ENCODE results near the gene TMEM179B.

The TMEM179B gene

DNA sequence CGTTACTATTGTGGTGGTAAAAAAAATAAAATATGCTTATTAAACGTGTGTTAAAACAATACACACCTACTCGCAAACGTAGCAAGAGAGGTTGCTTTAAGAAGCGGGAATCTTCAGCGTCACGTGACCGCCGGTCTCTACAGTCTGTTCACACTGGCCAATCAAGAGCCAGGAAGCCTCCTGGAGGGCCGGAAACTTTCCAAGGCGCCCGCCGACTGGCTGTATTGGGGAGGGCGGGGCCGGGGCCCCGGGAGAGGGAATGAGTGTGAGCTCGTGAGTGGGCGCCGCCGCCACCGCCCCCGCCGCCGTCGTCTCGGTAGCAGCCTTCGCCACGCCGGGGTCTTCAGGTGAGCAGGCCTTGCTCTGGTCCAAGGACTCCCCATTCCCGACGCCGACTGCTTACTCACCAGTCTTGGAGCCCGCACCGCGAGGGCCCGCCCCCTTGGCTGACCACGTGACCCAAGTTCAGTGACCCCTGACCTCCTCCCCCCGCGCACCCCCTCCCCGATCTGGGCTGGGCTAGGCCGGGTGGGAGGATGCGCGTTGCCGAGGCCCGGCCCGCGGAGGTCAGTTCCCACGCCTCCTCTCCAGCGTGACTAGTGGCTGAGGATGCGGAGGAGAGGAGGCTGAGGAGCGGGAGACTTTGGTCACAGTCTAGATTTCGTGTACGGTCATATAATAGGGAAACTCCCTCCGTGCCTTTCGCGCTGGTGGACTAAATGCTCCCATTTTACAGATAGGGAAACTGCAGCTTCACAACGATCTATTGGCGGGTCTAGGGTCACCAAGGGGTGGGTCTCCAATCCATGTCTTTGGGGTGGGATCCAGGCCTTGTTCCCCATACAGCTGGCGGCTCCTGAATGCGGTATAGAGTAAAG is 15.8 kb upstream of the TMEM179B start, which contains the start of gene TAF6L:
TSS of gene TAF6L (plus strand) at position 253 of the 878 bp plus-strand sequence. CDS start 4,388 bp downstream, outside the sequence.
- POLR2A ChIA-PET: interaction anchor here (0.7 to 1.8 kb wide), 5 partner anchors 10 to 179 kb away, joined by 3 to 6 read pairs (median 3); partner anchors contain the start of genes POLR2G, TMEM179B and ZBTB3
- peaks cover 9 to 34% (median 18%) of the 10 kb centered on the region in 4 experiments for H3K36me3 ChIP-seq (ENCODE audit: control insufficient read depth in 4 of 4, insufficient read depth in 4 of 4, low read length in 3 of 4)
- peaks cover 3 to 26% (median 18%) of the 10 kb centered on the region in 4 experiments for H3K4me1 ChIP-seq (ENCODE audit: control extremely low read depth in 1 of 4, control insufficient read depth in 4 of 4, insufficient read depth in 4 of 4, low read length in 3 of 4)
- CTCF ChIA-PET: interaction anchor here (1.2 to 2.2 kb wide), 6 partner anchors 9 to 114 kb away, joined by 3 to 9 read pairs (median 4); partner anchors contain the start of genes POLR2G and TMEM179B
- peak within 1 kb of the TSS; percentile 56 to 85 (median 76) for H3K4me3 ChIP-seq (ENCODE audit: control insufficient read depth in 1 of 7, extremely low read depth in 1 of 7, insufficient read depth in 4 of 7, low read depth in 2 of 7, low read length in 6 of 7)
- WGBS (ENCODE audit: insufficient coverage): 3% methylated on average over 24 of the region's 60 CpGs
- DNase-seq: peak; percentile 89 to 94 (median 94)
- H3K9me3 ChIP-seq (ENCODE audit: control extremely low read depth in 1 of 5, control insufficient read depth in 4 of 5, insufficient read depth in 2 of 5, low read depth in 1 of 5, low read length in 4 of 5): no peaks in the 10 kb centered on the region
- no peaks in the 10 kb centered on the region for H3K27me3 ChIP-seq (replicated peaks in 2 of 5; ENCODE audit: control insufficient read depth in 4 of 5, insufficient read depth in 5 of 5, low read length in 4 of 5)
- H3K27ac ChIP-seq (ENCODE audit: insufficient read depth in 1 of 2, low read depth in 1 of 2, low read length in 2 of 2, poor library complexity in 1 of 2, severe bottlenecking in 2 of 2): peak within 1 kb of the TSS; percentile 54 to 82

DNA sequence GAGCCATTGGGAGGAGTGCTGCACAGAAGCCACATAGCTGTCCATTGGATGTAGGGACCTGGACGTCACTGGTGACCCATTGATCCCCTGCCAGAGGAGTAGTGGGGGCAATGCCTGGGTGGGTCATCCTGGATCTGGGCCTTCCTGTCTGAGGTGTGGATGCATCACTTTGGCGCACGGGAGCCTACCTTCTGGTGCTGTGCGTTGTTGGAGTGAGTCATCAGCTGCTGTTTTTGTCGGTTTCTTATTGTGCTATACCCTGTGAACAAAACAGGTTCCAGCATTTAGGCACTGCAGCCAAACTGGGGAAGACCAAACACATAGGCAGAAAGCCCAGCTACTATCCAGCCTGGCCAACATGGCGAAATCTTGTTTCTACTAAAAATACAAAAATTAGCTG is 12.8 kb upstream of the TMEM179B start:
- no peak for DNase-seq
- no peaks in the 10 kb centered on the region for H3K27me3 ChIP-seq (replicated peaks in 2 of 5; ENCODE audit: control insufficient read depth in 4 of 5, insufficient read depth in 5 of 5, low read length in 4 of 5)
- POLR2A ChIA-PET: interaction anchor here (0.6 to 1.7 kb wide), 2 partner anchors 12 to 1411 kb away, joined by 4 to 5 read pairs; partner anchors contain the start of gene TMEM179B
- H3K27ac ChIP-seq (ENCODE audit: insufficient read depth in 1 of 2, low read depth in 1 of 2, low read length in 2 of 2, poor library complexity in 1 of 2, severe bottlenecking in 2 of 2): no peak overlapping the region
- H3K4me1 ChIP-seq (ENCODE audit: control extremely low read depth in 1 of 4, control insufficient read depth in 4 of 4, insufficient read depth in 4 of 4, low read length in 3 of 4): peaks cover 3 to 26% (median 18%) of the 10 kb centered on the region in 4 experiments
- H3K9me3 ChIP-seq (ENCODE audit: control extremely low read depth in 1 of 5, control insufficient read depth in 4 of 5, insufficient read depth in 2 of 5, low read depth in 1 of 5, low read length in 4 of 5): no peaks in the 10 kb centered on the region
- CTCF ChIA-PET: interaction anchor here (1.5 to 4.1 kb wide), 2 partner anchors 12 to 20 kb away, joined by 5 to 24 read pairs; partner anchors contain the start of gene ZBTB3
- peaks cover 5 to 40% (median 17%) of the 10 kb centered on the region in 4 experiments for H3K36me3 ChIP-seq (ENCODE audit: control insufficient read depth in 4 of 4, insufficient read depth in 4 of 4, low read length in 3 of 4)
- peak overlapping the region in 1 of 7 experiments; percentile 22 for H3K4me3 ChIP-seq (ENCODE audit: control insufficient read depth in 1 of 7, extremely low read depth in 1 of 7, insufficient read depth in 4 of 7, low read depth in 2 of 7, low read length in 6 of 7)
- WGBS (ENCODE audit: insufficient coverage): 98% methylated on average over 4 of the region's 6 CpGs

DNA sequence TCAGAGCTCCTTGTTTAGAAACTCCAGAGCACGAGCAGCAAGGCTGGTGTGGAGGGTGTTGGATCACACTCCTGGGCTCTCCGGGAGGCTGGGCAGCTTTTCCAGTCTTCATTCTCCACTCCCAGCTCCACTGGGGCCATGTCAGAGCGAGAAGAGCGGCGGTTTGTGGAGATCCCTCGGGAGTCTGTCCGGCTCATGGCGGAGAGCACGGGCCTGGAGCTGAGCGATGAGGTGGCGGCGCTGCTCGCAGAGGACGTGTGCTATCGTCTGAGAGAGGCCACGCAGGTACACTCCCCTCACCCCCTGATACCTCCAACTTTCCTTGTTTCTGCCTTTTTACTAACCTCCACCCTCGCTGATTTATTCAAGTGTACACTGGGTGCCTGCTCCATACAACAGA is 11.6 kb upstream of the TMEM179B start:
- 98% methylated on average over 15 of the region's 17 CpGs for WGBS (ENCODE audit: insufficient coverage)
- Histone ChIP-seq H3K4me3 (ENCODE audit: control insufficient read depth in 1 of 7, extremely low read depth in 1 of 7, insufficient read depth in 4 of 7, low read depth in 2 of 7, low read length in 6 of 7) (no peak overlapping the region), H3K27ac (ENCODE audit: insufficient read depth in 1 of 2, low read depth in 1 of 2, low read length in 2 of 2, poor library complexity in 1 of 2, severe bottlenecking in 2 of 2) (no peak overlapping the region), H3K9me3 (ENCODE audit: control extremely low read depth in 1 of 5, control insufficient read depth in 4 of 5, insufficient read depth in 2 of 5, low read depth in 1 of 5, low read length in 4 of 5) (no peaks in the 10 kb centered on the region), H3K4me1 (ENCODE audit: control extremely low read depth in 1 of 4, control insufficient read depth in 4 of 4, insufficient read depth in 4 of 4, low read length in 3 of 4) (peaks cover 0 to 19% (median 9%) of the 10 kb centered on the region in 4 experiments), H3K36me3 (ENCODE audit: control insufficient read depth in 4 of 4, insufficient read depth in 4 of 4, low read length in 3 of 4) (peaks cover 5 to 46% (median 19%) of the 10 kb centered on the region in 4 experiments), H3K27me3 (replicated peaks in 2 of 5; ENCODE audit: control insufficient read depth in 4 of 5, insufficient read depth in 5 of 5, low read length in 4 of 5) (no peaks in the 10 kb centered on the region)
- ChIA-PET POLR2A (interaction anchor here (0.9 to 1.7 kb wide), 3 partner anchors 11 to 66 kb away, joined by 3 to 5 read pairs (median 5); partner anchors contain the start of genes POLR2G and TMEM179B), CTCF (interaction anchor here (1.3 to 4.1 kb wide), 3 partner anchors 10 to 82 kb away, joined by 5 to 24 read pairs (median 5); partner anchors contain the start of gene ZBTB3)
- no peak for DNase-seq

DNA sequence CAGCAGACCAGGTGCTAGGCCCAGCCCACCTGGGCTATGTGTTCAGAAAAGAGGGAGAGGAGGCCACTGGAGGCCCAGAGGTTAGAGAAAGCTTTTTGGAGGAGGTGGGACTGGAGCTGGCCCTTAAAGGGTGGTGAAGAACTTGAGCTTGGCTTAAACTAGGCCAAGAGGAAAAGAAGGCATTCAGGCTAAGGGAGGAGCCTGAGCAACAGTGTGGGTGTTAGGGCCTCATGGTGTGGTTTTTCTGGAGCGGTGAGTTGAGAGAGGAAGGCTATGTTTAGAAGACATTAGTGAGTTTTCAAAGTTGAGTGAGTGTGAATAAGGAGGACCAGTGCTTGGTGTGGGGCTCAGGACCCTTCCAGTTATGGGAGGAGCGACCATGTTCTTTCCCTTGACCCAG is 9.8 kb upstream of the TMEM179B start:
- Histone ChIP-seq H3K9me3 (ENCODE audit: control extremely low read depth in 1 of 5, control insufficient read depth in 4 of 5, insufficient read depth in 2 of 5, low read depth in 1 of 5, low read length in 4 of 5) (no peaks in the 10 kb centered on the region), H3K27ac (ENCODE audit: insufficient read depth in 1 of 2, low read depth in 1 of 2, low read length in 2 of 2, poor library complexity in 1 of 2, severe bottlenecking in 2 of 2) (no peak overlapping the region), H3K4me1 (ENCODE audit: control extremely low read depth in 1 of 4, control insufficient read depth in 4 of 4, insufficient read depth in 4 of 4, low read length in 3 of 4) (peaks cover 0 to 7% (median 0%) of the 10 kb centered on the region in 4 experiments), H3K27me3 (replicated peaks in 2 of 5; ENCODE audit: control insufficient read depth in 4 of 5, insufficient read depth in 5 of 5, low read length in 4 of 5) (no peaks in the 10 kb centered on the region), H3K36me3 (ENCODE audit: control insufficient read depth in 4 of 4, insufficient read depth in 4 of 4, low read length in 3 of 4) (peaks cover 5 to 52% (median 25%) of the 10 kb centered on the region in 4 experiments), H3K4me3 (ENCODE audit: control insufficient read depth in 1 of 7, extremely low read depth in 1 of 7, insufficient read depth in 4 of 7, low read depth in 2 of 7, low read length in 6 of 7) (no peak overlapping the region)
- WGBS (ENCODE audit: insufficient coverage): 100% methylated on average over 2 of the region's 2 CpGs
- no peak for DNase-seq
- CTCF ChIA-PET: interaction anchor here (1.3 to 4.1 kb wide), 3 partner anchors 9 to 89 kb away, joined by 3 to 24 read pairs (median 3); no protein-coding TSS in a partner anchor
- POLR2A ChIA-PET: no interaction called here

DNA sequence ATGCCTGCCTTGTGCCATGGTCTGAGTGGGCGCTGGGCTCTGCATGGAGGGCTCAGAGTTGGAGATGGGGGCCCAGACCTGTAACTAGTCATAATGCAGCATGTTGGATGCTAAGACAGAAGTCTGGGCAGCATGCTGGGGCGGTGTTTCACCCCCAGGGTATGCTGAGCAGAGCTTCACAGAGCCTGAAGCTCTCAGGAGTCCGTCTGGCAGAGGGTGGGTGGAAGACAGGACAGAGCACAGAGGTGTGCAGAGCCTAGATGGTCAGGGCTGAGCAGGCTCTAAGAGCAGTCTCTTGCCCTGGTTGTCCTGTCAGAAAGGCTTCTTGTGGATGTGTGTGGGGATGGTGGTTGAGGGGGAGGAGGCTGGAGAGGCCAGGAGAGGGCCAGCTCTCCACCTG is 8.8 kb upstream of the TMEM179B start:
- H3K27ac ChIP-seq (ENCODE audit: insufficient read depth in 1 of 2, low read depth in 1 of 2, low read length in 2 of 2, poor library complexity in 1 of 2, severe bottlenecking in 2 of 2): no peak overlapping the region
- H3K4me3 ChIP-seq (ENCODE audit: control insufficient read depth in 1 of 7, extremely low read depth in 1 of 7, insufficient read depth in 4 of 7, low read depth in 2 of 7, low read length in 6 of 7): no peak overlapping the region
- peaks cover 0 to 3% (median 0%) of the 10 kb centered on the region in 4 experiments for H3K4me1 ChIP-seq (ENCODE audit: control extremely low read depth in 1 of 4, control insufficient read depth in 4 of 4, insufficient read depth in 4 of 4, low read length in 3 of 4)
- no peak for DNase-seq
- no peaks in the 10 kb centered on the region for H3K9me3 ChIP-seq (ENCODE audit: control extremely low read depth in 1 of 5, control insufficient read depth in 4 of 5, insufficient read depth in 2 of 5, low read depth in 1 of 5, low read length in 4 of 5)
- 90% methylated on average over 2 of the region's 3 CpGs for WGBS (ENCODE audit: insufficient coverage)
- H3K27me3 ChIP-seq (replicated peaks in 2 of 5; ENCODE audit: control insufficient read depth in 4 of 5, insufficient read depth in 5 of 5, low read length in 4 of 5): no peaks in the 10 kb centered on the region
- ChIA-PET CTCF (interaction anchor here (4.1 kb wide), 1 partner anchor 8 kb away, joined by 24 read pairs; no protein-coding TSS in a partner anchor), POLR2A (no interaction called here)
- H3K36me3 ChIP-seq (ENCODE audit: control insufficient read depth in 4 of 4, insufficient read depth in 4 of 4, low read length in 3 of 4): peaks cover 5 to 58% (median 31%) of the 10 kb centered on the region in 4 experiments

DNA sequence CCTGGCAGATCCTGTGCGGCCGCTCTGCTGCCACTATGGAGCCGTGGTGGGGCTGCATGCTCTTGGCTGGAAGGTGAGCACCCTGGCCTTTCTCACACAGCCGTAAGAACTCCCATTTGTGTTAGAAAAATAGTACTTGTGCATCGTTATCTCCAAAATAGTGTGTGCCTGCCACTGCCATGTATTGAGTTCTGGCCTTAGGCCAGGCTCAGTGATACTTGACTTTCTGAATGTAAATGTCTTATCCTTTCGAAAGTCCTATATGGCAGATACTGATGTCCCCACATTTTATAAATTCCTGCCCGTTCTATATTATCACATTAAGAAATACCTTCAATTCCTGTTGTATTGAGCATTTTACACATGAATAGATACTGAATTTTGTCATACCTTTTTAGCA is 4.4 kb upstream of the TMEM179B start:
- Histone ChIP-seq H3K4me3 (ENCODE audit: control insufficient read depth in 1 of 7, extremely low read depth in 1 of 7, insufficient read depth in 4 of 7, low read depth in 2 of 7, low read length in 6 of 7) (no peak overlapping the region), H3K36me3 (ENCODE audit: control insufficient read depth in 4 of 4, insufficient read depth in 4 of 4, low read length in 3 of 4) (peaks cover 0 to 40% (median 19%) of the 10 kb centered on the region in 4 experiments), H3K27me3 (replicated peaks in 2 of 5; ENCODE audit: control insufficient read depth in 4 of 5, insufficient read depth in 5 of 5, low read length in 4 of 5) (no peaks in the 10 kb centered on the region), H3K4me1 (ENCODE audit: control extremely low read depth in 1 of 4, control insufficient read depth in 4 of 4, insufficient read depth in 4 of 4, low read length in 3 of 4) (peaks cover 4 to 12% (median 10%) of the 10 kb centered on the region in 4 experiments), H3K9me3 (ENCODE audit: control extremely low read depth in 1 of 5, control insufficient read depth in 4 of 5, insufficient read depth in 2 of 5, low read depth in 1 of 5, low read length in 4 of 5) (no peaks in the 10 kb centered on the region), H3K27ac (ENCODE audit: insufficient read depth in 1 of 2, low read depth in 1 of 2, low read length in 2 of 2, poor library complexity in 1 of 2, severe bottlenecking in 2 of 2) (no peak overlapping the region)
- WGBS (ENCODE audit: insufficient coverage): 96% methylated on average over 7 of the region's 7 CpGs
- ChIA-PET POLR2A (no interaction called here), CTCF (interaction anchor here (1.1 kb wide), 1 partner anchor 47 kb away, joined by 3 read pairs; no protein-coding TSS in a partner anchor)
- no peak for DNase-seq
